ENCODE data around the gene CHTF8. TPM values are rescaled to one million over a fixed set of nuclear protein-coding genes. Genes with fewer than 3 reads are reported as not detected.
A peak's percentile ranks its signal among the peaks of the same experiment; 100 is the strongest.

CHTF8 gene
- total RNA-seq, 1 donor, result 52.1 TPM

DNA sequence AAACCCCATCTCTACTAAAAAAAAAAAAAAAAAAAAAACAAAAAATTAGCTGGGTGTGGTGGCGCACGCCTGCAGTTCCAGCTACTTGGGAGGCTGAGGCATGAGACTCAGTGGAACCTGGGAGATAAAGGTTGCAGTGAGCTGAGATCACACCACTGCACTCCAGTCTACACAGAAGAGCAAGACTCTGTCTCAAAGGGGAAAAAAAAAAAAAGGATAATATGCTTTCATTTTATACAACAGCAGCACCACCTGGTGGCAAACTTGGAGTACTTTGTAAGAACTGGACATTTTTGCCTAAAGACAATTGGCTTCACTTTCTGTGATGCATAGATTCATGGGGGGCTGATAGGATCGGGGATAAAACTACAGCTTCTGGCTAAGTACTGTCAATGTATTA lies 8.5 kb downstream of the CHTF8 start:
- Histone ChIP-seq H3K9me3 (ENCODE audit: low read depth, low read length) (no peaks in the 10 kb centered on the region), H2AFZ (ENCODE audit: low read length) (no peak overlapping the region), H3K27me3 (ENCODE audit: insufficient read depth, low read length) (no peaks in the 10 kb centered on the region), H3K4me3 (ENCODE audit: insufficient read depth, low read length) (no peak overlapping the region), H3K4me1 (ENCODE audit: insufficient read depth, low read length) (no peaks in the 10 kb centered on the region), H3K27ac (ENCODE audit: low read depth, low read length) (no peak overlapping the region), H4K20me1 (ENCODE audit: insufficient read depth, low read length) (peaks cover 32% of the 10 kb centered on the region), H3K4me2 (ENCODE audit: insufficient read depth, low read length) (no peak overlapping the region), H3K79me2 (ENCODE audit: insufficient read depth, low read length) (peaks cover 59% of the 10 kb centered on the region), H3K36me3 (ENCODE audit: insufficient read depth, low read length) (peaks cover 28% of the 10 kb centered on the region)
- TF ChIP-seq, protein P1, sequence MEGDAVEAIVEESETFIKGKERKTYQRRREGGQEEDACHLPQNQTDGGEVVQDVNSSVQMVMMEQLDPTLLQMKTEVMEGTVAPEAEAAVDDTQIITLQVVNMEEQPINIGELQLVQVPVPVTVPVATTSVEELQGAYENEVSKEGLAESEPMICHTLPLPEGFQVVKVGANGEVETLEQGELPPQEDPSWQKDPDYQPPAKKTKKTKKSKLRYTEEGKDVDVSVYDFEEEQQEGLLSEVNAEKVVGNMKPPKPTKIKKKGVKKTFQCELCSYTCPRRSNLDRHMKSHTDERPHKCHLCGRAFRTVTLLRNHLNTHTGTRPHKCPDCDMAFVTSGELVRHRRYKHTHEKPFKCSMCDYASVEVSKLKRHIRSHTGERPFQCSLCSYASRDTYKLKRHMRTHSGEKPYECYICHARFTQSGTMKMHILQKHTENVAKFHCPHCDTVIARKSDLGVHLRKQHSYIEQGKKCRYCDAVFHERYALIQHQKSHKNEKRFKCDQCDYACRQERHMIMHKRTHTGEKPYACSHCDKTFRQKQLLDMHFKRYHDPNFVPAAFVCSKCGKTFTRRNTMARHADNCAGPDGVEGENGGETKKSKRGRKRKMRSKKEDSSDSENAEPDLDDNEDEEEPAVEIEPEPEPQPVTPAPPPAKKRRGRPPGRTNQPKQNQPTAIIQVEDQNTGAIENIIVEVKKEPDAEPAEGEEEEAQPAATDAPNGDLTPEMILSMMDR (IDR thresholded peaks at IDR 0.05; ENCODE audit: extremely low read depth, low read depth, low read length), result peak; percentile 68
- DNase-seq (ENCODE audit: insufficient read length, low spot score, missing footprints), result peak; percentile 91

DNA sequence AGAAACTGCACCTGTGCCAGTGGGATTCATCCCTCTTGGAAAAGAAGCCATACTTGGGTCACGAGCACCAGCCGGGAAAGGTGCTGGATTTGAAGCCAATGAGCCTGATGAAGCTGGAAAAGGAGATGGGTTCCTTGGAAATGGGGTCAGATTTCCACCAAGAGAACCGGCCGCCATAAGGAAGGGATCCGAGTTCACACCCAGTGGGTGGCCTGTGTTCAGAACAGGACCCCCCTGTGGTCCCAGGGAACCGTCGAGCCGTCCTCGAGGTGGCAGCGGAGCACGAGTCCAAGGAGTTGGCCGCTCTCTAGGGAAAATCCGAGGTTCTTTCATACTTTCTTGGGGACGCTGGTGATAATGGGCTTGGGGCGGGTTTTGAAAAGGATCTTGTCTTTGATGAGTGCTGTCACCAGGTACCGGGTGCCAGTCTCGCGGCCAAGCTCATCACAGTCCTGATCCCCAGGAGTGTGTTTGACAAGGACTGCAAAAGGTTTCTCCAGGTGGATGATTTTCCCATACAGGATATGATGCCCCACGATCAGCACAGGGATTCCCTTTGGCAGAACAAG lies 12.2 kb downstream of the CHTF8 start:
- peaks cover 31% of the 10 kb centered on the region for H3K79me2 ChIP-seq (ENCODE audit: insufficient read depth, low read length)
- H3K4me2 ChIP-seq (ENCODE audit: insufficient read depth, low read length), result no peak overlapping the region
- H4K20me1 ChIP-seq (ENCODE audit: insufficient read depth, low read length), result peaks cover 34% of the 10 kb centered on the region
- no peaks in the 10 kb centered on the region for H3K9me3 ChIP-seq (ENCODE audit: low read depth, low read length)
- TF ChIP-seq, protein P1 (IDR thresholded peaks at IDR 0.05; ENCODE audit: extremely low read depth, low read depth, low read length), result no peak
- H3K36me3 ChIP-seq (ENCODE audit: insufficient read depth, low read length), result peaks cover 59% of the 10 kb centered on the region
- no peak overlapping the region for H3K4me3 ChIP-seq (ENCODE audit: insufficient read depth, low read length)
- no peak overlapping the region for H2AFZ ChIP-seq (ENCODE audit: low read length)
- H3K4me1 ChIP-seq (ENCODE audit: insufficient read depth, low read length), result no peaks in the 10 kb centered on the region
- H3K27me3 ChIP-seq (ENCODE audit: insufficient read depth, low read length), result no peaks in the 10 kb centered on the region
- no peak for DNase-seq (ENCODE audit: insufficient read length, low spot score, missing footprints)
- no peak overlapping the region for H3K27ac ChIP-seq (ENCODE audit: low read depth, low read length)

DNA sequence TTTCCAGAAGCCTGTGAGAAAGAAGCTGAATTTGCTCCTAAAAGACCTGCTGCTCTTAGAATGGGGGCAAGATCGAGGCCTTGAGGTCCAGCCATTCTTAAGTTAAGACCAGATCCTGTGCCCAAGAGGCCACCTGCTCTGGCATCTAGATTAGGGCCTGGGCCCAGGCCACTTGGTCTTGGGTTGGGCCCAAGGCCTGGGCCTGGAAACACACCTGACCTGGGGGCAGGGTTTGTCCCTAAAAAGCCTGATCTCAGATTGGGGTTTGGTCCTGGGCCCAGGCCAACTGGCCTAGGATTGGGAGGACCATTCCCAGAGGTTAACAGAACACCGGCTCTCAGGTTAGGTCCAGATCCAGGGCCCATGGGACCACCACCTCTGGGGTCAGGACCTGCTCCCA lies 12.9 kb downstream of the CHTF8 start:
- Histone ChIP-seq H3K4me2 (ENCODE audit: insufficient read depth, low read length) (no peak overlapping the region), H3K27me3 (ENCODE audit: insufficient read depth, low read length) (no peaks in the 10 kb centered on the region), H3K36me3 (ENCODE audit: insufficient read depth, low read length) (peaks cover 65% of the 10 kb centered on the region), H3K4me3 (ENCODE audit: insufficient read depth, low read length) (no peak overlapping the region), H3K9me3 (ENCODE audit: low read depth, low read length) (no peaks in the 10 kb centered on the region), H3K27ac (ENCODE audit: low read depth, low read length) (no peak overlapping the region), H4K20me1 (ENCODE audit: insufficient read depth, low read length) (peaks cover 37% of the 10 kb centered on the region), H3K79me2 (ENCODE audit: insufficient read depth, low read length) (peaks cover 26% of the 10 kb centered on the region), H3K4me1 (ENCODE audit: insufficient read depth, low read length) (no peaks in the 10 kb centered on the region), H2AFZ (ENCODE audit: low read length) (no peak overlapping the region)
- DNase-seq (ENCODE audit: insufficient read length, low spot score, missing footprints), result no peak
- TF ChIP-seq, protein P1 (IDR thresholded peaks at IDR 0.05; ENCODE audit: extremely low read depth, low read depth, low read length), result no peak

DNA sequence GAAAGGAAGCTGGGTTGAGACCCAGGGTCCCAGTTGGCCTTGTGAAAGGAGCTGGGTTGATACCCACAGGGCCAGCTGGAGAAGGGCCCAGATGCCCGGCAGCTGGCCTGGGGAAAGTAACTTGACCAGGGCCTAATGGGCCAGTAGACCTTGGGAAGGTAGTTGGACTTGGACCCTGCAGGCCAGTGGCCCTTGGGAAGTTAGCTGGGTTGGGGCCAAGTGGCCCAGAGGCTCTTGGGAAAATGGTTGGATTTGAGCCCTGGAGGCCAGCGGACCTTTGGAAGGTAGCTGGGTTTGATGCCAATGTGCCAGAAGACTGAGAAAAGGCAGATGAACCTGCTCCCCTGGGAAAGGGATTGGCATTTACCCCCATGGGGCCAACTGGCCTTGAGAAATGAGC lies 13.4 kb downstream of the CHTF8 start:
- Histone ChIP-seq H3K79me2 (ENCODE audit: insufficient read depth, low read length) (peaks cover 23% of the 10 kb centered on the region), H3K36me3 (ENCODE audit: insufficient read depth, low read length) (peaks cover 70% of the 10 kb centered on the region), H3K9me3 (ENCODE audit: low read depth, low read length) (no peaks in the 10 kb centered on the region), H3K4me1 (ENCODE audit: insufficient read depth, low read length) (no peaks in the 10 kb centered on the region), H3K4me3 (ENCODE audit: insufficient read depth, low read length) (no peak overlapping the region), H3K27ac (ENCODE audit: low read depth, low read length) (no peak overlapping the region), H3K4me2 (ENCODE audit: insufficient read depth, low read length) (no peak overlapping the region), H2AFZ (ENCODE audit: low read length) (no peak overlapping the region), H3K27me3 (ENCODE audit: insufficient read depth, low read length) (no peaks in the 10 kb centered on the region), H4K20me1 (ENCODE audit: insufficient read depth, low read length) (peaks cover 37% of the 10 kb centered on the region)
- no peak for DNase-seq (ENCODE audit: insufficient read length, low spot score, missing footprints)
- TF ChIP-seq, protein P1 (IDR thresholded peaks at IDR 0.05; ENCODE audit: extremely low read depth, low read depth, low read length), result no peak

Data from osteoblast (primary cell).